Activated T-cell treated with anti-CD3 and anti-CD28 coated beads for 4 hours (primary cell): ENCODE measurements around the gene FBXO4.
A peak's percentile ranks its signal among the peaks of the same experiment; 100 is the strongest.
"Not testable (repeated sequence)": the region's sequence is repeated elsewhere in the genome, so short reads cannot be mapped to it uniquely, and the experiment has no call there.

Experiments used
- DNase-seq: peaks from one replicate; pipeline ENCODE4 v3.0.0-alpha.2; 2020

FBXO4 gene

DNA sequence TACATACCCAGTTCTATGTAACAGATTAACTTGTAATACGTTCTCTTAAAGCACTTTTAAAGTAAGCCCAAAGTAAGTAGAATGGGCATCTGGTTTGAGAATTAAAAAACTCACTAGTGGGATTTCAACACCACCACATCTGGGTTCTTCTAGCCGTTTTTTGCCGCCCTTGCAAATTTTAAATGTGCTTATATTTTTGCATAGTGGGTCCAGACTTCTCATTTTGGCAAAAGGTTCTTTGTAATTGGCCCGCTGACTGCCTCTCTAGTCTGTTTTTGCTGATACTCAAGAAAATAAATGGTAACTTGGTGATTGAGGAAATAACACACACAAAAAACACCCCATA is 582 bp upstream of the FBXO4 start:
- no peak for DNase-seq

DNA sequence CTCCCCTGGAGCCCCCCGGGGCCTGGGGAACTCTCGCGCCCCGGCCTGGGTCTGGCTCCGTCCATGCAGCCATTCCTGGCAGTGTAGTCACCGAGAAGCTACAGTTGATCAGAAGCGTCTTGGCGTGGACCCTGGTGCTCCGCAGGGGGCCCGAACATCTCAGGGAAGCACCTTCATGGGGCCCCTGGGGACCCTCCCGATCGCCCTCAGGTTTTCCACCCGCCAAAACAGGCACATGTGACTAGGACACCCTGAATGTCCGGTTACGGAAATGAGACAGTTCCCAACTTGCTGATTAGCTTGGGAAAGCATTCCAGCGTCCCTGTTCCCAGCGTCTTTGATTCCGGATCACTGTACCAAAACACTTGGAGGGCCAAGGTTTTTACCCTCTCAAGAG is 472 bp downstream of the FBXO4 start:
- DNase-seq, result peak; percentile 8

DNA sequence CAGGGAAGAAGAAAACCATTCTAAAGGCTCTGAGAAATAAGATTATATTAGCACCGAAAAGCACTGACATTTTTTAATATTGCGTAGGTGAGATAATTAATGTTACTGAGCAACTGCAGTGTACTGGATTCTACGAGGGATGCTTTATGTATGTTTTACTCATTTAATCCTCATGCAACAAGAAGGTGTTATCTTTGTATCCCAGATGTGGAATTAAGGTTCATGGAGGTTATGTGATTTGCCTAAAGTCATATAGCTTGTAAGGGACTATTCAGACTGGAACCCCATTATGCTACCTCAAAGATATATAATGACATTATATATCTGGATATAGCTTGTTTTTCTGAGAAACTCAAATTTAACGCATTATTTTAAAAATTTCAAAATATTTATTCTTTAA is 2.5 kb downstream of the FBXO4 start:
- no peak for DNase-seq

- DNase-seq, result no peak
These were observed 4.0 kb downstream of the FBXO4 start for GRCh38 chr5:41929035-41929434.

DNA sequence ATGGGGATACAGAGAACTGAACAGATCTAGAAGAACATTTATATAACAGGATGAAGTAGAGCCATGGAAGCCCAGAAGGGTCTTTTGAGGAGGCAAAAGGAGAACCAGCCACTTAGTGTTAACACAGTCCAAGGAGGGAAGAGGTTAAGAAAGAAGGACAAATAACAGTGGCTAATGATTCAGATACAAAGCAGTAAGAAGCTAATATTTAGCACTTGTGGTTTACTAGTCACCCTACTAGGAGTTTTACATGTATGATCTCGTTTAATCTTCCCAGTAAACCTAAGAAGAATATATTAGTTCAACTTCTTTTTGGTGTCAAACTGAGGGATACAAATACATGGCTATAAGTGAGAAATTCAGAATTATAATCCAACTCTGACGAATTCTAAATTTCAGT is 7.7 kb downstream of the FBXO4 start:
- DNase-seq, result no peak

- no peak for DNase-seq
These were observed 10.5 kb downstream of the FBXO4 start for GRCh38 chr5:41935544-41935943.

DNA sequence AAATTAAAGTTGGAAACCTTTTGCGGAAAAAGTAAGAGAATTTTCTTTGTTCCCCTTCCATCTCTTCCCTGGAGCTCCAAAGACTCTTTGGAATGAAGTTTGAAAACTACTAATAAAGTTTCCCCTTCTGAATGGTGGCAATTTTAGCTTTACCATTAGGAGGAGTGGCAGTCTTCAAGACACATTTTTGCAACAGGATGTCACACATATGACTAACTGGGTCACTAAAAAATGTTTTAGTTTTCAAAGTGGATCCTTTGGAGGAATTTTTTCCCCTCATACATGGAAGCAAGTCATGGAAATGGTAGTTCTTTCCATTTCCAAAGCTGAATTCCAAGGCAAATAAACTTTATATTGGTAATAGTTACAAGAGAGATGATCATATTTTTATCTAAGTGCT is 15.6 kb downstream of the FBXO4 start:
- DNase-seq, result no peak

- DNase-seq, result not testable (repeated sequence)
These were observed 20.4 kb downstream of the FBXO4 start for GRCh38 chr5:41945332-41945955.

GRCh38 chr5:41951224-41951623 is 26.1 kb downstream of the FBXO4 start:
- DNase-seq, result no peak

DNA sequence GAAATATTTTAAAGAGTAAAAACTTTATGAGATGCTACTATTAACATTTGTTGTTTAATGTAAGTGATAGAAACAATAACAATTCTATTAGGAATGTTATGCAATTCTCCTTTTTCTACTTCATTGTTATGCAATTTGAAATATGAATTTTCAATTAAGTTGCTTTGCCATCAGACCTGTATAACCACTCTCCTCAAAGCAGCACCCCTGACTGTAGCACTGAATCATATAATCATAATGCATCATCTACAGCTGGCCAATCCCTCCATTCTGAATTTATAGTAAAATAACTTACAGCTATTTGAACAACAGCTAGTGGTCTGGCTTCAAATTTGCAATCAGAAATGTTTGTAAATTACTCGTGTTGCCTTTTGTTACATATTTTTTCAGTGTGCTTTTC is 29.2 kb downstream of the FBXO4 start:
- no peak for DNase-seq

DNA sequence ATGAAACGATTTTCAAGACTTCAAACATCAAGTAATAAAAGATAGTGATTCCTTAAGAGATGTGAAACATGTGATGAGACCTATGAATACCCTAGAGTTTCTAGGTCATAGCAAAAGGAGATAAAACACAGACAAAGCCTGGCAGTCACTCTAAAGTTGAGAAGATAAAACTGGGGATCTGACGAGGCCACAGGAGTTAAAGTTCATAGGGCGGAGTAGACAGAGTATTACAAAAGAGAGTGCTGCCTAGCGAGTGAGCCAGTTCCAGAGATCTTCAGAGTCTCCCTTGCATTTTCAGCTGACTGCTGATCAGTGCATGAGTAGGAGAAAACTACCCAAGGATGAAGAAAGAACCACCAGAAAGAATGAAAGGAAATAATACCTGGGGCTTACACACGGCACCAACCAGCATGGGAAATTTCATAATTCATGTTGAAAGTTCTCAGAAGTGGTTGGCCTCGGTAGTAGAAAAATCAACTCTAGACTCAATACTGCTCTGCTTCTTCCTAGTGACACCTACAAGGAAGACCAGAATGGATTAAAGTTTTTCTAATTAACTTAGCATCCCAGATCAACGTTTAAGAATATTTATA is 30.4 kb downstream of the FBXO4 start:
- no peak for DNase-seq

- DNase-seq, result no peak
These were observed 31.9 kb downstream of the FBXO4 start for GRCh38 chr5:41956943-41957342.

GRCh38 chr5:41960481-41960880 is 35.4 kb downstream of the FBXO4 start:
- DNase-seq, result no peak

DNA sequence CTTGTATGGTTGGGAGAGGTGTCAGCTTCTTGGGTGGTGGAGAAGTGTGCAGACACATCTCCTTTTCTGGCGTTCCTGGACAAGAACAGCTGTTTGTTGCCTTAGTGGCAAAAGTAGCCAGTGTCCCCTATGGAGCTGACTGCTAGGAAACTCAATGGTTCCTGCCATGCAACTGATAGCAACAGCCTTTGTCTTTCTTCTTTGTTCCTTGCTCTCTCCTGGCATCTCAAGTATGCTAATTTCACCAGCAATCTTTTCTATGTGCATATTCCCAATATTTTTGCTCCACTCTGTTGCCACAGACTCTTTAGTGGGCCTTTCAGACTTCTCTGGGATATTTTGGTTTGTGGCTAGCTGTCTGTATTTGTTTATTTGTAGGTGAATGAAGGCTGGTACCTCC is 36.7 kb downstream of the FBXO4 start:
- no peak for DNase-seq

DNA sequence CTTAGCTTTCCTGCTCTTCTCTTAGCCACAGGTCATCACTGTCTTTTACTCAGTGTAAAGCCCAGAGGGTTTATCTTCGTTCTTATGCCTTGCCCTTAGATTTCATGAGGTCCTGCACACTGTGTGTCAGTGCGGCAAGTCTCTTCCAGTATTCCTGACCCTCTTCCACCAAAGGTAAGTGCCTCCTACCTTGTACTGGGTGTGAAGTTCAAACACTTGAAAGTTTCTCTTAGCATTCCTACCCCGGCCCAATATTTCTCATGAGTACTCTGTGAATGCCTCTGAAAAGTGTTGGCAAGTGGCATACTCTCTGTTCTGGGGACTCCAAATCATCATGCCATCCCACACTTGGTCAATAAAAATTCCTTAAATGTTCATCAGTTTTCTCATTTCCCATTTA is 37.4 kb downstream of the FBXO4 start:
- no peak for DNase-seq

DNA sequence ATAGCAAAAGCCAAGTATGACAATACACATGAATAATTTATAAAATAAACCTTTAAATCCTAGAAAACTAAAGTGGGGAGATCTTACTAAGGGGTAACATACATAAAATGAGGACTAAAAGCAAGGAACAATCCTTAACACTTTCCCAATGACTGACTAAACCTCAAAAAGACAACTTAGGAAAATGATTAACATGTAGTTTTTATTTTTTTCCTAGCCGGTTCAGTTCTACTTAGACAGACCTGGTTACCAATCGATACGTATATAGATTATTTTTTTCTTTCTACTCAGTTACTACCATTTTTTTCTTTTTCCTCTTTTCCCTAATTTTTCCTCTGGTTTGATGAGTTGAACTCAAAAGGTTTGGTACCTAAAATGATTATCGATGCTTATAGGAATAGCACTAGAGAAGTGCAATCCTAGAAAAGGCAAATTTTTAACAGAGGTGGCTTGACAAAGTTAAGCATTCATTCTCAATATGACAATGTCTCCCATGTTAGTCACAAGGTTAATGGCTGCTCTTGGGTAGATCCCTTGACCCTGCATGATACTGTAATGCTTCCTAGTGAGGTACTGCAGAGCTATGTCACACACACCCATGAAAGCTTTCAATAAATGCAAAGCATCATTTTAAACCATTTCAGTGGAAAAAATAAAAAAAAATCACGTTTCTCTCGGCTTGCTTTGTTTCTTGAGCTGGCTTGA is 41.5 kb downstream of the FBXO4 start:
- no peak for DNase-seq

- no peak for DNase-seq
These were observed 42.3 kb downstream of the FBXO4 start for GRCh38 chr5:41967401-41967800.

GRCh38 chr5:41968153-41968723 is 43.2 kb downstream of the FBXO4 start:
- no peak for DNase-seq

- DNase-seq, result no peak
These were observed 48.0 kb downstream of the FBXO4 start for GRCh38 chr5:41973087-41973486.

DNA sequence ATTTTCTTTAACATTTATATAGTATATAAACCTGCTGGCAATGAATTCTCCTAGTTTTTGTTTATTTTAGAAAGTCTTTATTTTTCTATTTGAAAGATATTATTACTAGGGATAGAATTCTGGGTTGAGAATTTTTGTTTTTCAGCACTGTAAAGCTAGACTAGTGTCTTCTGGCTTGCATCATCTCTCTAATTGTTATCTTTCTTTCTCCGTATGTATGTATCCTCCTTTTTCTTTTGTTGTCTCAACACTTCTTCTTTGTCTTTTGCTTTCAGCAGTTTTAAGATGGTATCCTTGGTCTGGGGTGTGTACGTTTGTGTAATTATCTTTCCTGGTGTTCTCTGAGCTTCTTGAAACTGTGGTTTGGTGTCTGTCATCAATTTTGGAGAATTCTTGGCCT is 48.8 kb downstream of the FBXO4 start:
- no peak for DNase-seq

- no peak for DNase-seq
These were observed 53.6 kb downstream of the FBXO4 start for GRCh38 chr5:41978676-41979075.

DNA sequence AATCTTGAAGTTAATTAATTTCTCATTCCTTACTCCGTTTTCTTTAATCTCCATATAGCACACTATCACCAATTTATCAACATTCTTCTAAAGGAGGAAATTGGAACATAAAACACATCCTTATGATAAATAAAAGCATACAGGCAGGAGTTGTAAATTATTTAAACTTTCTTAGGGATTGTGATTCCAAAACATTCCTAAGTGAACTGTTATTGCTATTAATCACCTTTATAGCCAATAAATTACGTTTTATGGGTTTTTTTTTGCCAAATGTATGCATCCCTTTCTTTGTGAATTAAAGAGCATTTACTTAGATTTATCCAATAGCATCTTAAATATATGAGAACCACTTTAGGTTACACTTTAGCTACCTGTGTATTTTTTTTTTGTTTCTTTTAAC is 55.3 kb downstream of the FBXO4 start:
- no peak for DNase-seq

DNA sequence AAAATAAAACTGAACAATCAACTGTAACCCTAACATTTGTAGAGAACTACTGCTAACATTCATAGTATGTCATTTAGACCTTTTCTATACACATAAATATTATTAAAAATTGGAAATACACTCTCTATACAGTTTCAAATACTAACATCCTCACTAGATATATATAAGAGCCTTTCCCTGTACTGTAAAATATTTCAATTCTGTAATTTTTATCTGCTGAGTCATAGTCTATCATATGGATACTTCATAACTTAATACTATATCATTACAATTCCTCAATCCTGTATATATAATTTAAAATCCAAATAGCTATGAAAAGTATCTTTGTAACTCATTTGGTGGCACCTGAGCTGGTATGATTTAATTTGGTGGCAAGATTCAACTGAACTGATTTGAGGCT is 55.8 kb downstream of the FBXO4 start:
- no peak for DNase-seq

DNA sequence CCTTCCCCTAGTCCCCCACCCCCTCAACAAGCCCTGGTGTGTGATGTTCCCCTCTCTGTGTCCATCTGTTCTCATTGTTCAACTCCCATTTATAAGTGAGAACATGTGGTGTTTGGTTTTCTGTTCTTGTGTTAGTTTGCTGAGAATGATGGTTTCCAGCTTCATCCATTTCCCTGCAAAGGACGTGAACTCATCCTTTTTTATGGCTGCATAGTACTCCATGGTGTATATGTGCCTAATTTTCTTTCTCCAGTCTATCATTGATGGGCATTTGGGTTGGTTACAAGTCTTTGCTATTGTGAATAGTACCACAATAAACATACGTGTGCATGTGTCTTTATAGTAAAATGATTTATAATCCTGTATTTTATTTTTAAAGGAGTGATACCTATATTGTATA is 57.8 kb downstream of the FBXO4 start:
- not testable (repeated sequence) for DNase-seq
